Esophagus squamous epithelium (tissue), 4 donors: ENCODE measurements around the gene GAS2L2.

Source experiments
- CTCF ChIP-seq, 6 experiments: fragments of 450-650 bp in 4 of 6; fragments of 200-600 bp in 2 of 6; sonication (generic) in 2 of 6; IDR thresholded peaks; one replicate each; pipeline ENCODE4 v1.5.1; 2016 to 2019; ENCODE audit warnings: antibody characterized with exemption in 6 of 6, mild to moderate bottlenecking in 4 of 6, moderate library complexity in 4 of 6
- POLR2A ChIP-seq, 4 donors: fragments of 450-650 bp; IDR thresholded peaks; one replicate each; pipeline ENCODE4 v1.6.1; 2017; ENCODE audit warnings: antibody characterized with exemption in 4 of 4, mild to moderate bottlenecking in 4 of 4, moderate library complexity in 3 of 4

- TF ChIP-seq POLR2A (IDR thresholded peaks at IDR 0.05) = no peak
- no peak for TF ChIP-seq CTCF (IDR thresholded peaks at IDR 0.05)
These were observed 18.6 kb downstream of the GAS2L2 start for GRCh38 chr17:35734396-35734795.
